HG03060 (cell line): ENCODE data around the gene TIMM44.
A peak's percentile ranks its signal among the peaks of the same experiment; 100 is the strongest.
"Not testable (repeated sequence)": the region's sequence is repeated elsewhere in the genome, so short reads cannot be mapped to it uniquely, and the experiment has no call there.

ENCODE experiments used
- ATAC-seq: cut with Tn5 transposase; IDR thresholded peaks from one replicate; pipeline ENCODE4 v1.9.1; 2021; ENCODE audit warnings: low read depth, moderate number of reproducible peaks; ENCODE audit not compliant: unreplicated experiment

TIMM44 gene

GRCh38 chr19:7904074-7905020, 39.1 kb downstream of the TIMM44 start:
- ATAC-seq, result no peak

- ATAC-seq, result peak; percentile 91
Measured at GRCh38 chr19:7903244-7904073, 40.0 kb downstream of the TIMM44 start, which contains the start of gene MAP2K7. Gene MAP2K7 (plus strand): TSS chr19:7903877. CDS start chr19:7903945, 68 bp downstream.

GRCh38 chr19:7902796-7903243, 40.6 kb downstream of the TIMM44 start:
- peak; percentile 1 for ATAC-seq

GRCh38 chr19:7901337-7901736, 42.1 kb downstream of the TIMM44 start:
- ATAC-seq, result no peak

DNA sequence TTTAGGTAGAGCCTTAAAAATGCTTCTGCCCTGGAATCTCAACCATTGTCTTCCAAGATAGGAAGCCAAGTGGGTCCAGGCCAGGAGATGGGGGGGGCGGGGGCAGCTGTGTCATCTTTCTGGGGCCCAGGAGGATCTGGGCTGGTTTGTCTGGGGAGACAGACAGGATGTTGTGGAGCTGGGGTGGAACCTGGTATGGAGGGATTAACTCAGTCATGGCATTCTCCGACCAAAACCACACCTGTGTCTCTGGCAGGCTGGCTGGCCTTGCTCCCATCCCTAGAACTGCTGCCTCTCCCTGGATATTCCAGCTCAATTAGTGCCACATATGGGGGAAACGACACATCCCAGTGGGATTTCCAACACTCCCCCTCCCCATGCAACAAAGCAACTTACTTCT, 42.5 kb downstream of the TIMM44 start:
- no peak for ATAC-seq

GRCh38 chr19:7900401-7900870, 43.0 kb downstream of the TIMM44 start:
- no peak for ATAC-seq

GRCh38 chr19:7899751-7900378, 43.6 kb downstream of the TIMM44 start:
- no peak for ATAC-seq

- ATAC-seq, result no peak
Measured at GRCh38 chr19:7898967-7899366, 44.5 kb downstream of the TIMM44 start.

- ATAC-seq, result no peak
Measured at GRCh38 chr19:7897292-7897691, 46.2 kb downstream of the TIMM44 start.

- ATAC-seq, result no peak
Measured at GRCh38 chr19:7895565-7895964, 47.9 kb downstream of the TIMM44 start.

DNA sequence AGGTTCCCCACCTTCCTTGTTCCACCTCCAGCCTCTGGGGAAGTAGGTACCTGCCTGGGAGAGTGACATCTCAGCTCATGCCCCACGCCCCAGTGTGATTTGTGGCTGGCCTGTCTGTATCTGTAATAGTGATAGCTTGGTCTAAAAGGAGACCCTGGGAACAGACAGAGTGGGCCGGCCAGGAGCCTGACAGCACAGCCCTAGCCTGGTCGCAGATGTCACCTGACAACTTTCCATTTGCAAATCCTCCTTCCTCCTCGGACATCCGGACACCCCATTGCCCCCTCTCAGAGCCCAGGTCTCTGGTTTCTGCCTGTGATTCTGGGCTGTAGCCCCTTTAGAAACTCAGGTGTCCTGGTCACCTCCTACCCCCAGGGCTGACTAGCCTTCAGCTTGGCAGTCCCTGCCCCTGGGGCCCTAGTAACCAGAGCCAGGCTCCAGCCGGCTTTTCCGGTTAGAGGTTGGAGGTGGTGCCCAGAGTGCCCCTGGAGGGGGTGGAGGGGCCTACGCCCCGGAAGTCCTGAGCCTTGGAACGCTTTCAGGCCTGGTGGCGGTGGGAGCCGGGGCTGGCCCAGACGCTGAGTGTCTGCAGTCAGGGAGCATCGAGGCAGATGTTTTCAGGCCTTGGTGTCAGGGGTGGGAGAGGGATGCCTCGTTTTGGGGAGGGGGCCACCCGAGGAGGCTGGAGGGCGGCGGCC, 48.7 kb downstream of the TIMM44 start:
- ATAC-seq, result no peak

GRCh38 chr19:7893362-7894101, 49.9 kb downstream of the TIMM44 start:
- not testable (repeated sequence) for ATAC-seq

GRCh38 chr19:7888826-7889217, 54.6 kb downstream of the TIMM44 start:
- no peak for ATAC-seq

DNA sequence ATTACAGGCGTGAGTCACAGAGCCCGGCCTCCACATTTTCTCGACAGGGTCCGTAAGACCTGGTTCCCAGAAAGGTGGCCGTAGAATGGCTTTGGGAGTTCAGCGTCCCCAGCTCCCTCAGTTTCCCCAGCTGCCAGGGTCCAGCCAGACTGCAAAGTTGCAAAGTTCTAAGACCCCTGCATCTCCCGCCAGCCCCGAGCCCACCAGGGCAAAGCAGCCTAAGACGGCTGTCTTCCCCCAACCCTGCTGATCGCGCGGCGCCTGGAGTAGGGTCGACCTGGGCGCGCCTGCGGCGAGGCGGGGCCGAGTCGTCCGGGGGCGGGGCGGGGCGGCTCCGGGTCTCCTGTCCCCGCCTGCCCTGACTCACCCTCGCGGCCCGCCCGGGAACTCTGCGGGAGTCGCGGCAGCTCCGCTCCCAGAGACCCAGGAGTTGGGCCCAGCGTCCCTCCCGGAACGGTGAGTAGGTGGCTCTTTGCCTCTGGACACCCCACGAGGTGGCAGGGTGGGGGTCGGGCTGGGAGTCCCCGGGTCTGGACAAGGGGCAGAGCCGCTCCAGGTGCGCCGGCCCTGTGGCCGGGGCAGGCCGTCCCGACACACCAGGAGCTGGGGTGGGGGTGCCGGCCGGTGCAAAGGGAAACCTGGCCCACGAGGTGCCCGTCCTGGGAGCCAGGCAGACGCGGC, 55.2 kb downstream of the TIMM44 start, which contains the start of gene LRRC8E:
Gene LRRC8E, plus strand, starts transcription at position 366 of the 681 bp plus-strand sequence. CDS start 7,094 bp downstream, outside the sequence.
- ATAC-seq, result no peak

GRCh38 chr19:7887408-7888144, 55.9 kb downstream of the TIMM44 start:
- ATAC-seq, result no peak

GRCh38 chr19:7885818-7886217, 57.6 kb downstream of the TIMM44 start:
- ATAC-seq, result no peak

- ATAC-seq, result no peak
Measured at GRCh38 chr19:7883796-7884570, 59.5 kb downstream of the TIMM44 start.
